HG03469 (cell line): Measurements from ENCODE around the gene PSEN1.

Experiments used
- ATAC-seq: cut with Tn5 transposase; IDR thresholded peaks from one replicate; pipeline ENCODE4 v1.9.1; 2021; ENCODE audit warnings: mild to moderate bottlenecking, moderate library complexity, moderate number of reproducible peaks; ENCODE audit not compliant: unreplicated experiment

The PSEN1 gene

GRCh38 chr14:73136387-73137225 is at the start of gene PSEN1:
TSS of gene PSEN1 (plus strand) at chr14:73136507. CDS start at chr14:73148020, 11,513 bp downstream.
- peak; percentile 51 for ATAC-seq

DNA sequence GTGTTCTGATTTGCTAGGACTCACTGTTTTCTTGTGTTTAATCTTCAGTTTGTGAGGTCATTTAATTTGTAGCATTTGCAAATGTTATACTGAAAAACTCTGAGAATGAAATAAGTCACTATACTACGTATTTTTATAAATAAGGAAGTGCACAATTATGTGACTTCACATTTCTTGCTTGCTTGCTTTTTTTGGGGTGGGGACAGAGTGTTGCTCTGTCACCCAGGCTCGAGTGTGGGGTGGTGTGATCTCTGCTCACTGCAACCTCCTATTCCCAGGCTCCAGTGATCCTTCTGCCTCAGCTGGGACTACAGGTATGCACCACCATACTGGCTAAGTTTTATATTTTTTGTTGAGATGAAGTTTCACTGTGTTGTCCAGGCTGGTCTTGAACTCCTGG is 45.3 kb upstream of the PSEN1 start:
- ATAC-seq, result no peak

- ATAC-seq, result no peak
Observed at GRCh38 chr14:73097421-73097820, 38.9 kb upstream of the PSEN1 start.

DNA sequence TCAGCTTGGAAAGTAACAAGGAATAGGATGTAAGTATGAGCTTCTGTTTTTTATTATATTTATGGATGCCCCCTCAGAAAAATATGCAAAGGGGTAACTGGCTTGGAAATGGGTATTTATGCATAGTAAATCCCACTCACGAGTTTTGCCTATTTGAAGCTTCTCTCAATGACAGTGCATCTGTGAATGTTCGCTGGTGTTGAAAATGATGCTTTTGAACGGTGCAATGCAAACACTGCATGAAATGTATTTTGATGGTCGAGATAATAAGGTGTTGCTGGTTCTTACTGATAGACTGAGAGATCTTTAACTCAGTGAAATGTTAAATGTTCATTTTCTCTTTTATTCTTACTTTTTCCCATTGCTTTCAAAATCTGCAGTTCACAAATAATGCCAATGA is 36.0 kb upstream of the PSEN1 start:
- no peak for ATAC-seq

- ATAC-seq, result no peak
Observed at GRCh38 chr14:73102806-73103497, 33.4 kb upstream of the PSEN1 start.

GRCh38 chr14:73105050-73105449 is 31.3 kb upstream of the PSEN1 start:
- ATAC-seq, result no peak

- ATAC-seq, result no peak
Observed at GRCh38 chr14:73105727-73106126, 30.6 kb upstream of the PSEN1 start.

- ATAC-seq, result no peak
Observed at GRCh38 chr14:73116079-73116665, 20.1 kb upstream of the PSEN1 start.

DNA sequence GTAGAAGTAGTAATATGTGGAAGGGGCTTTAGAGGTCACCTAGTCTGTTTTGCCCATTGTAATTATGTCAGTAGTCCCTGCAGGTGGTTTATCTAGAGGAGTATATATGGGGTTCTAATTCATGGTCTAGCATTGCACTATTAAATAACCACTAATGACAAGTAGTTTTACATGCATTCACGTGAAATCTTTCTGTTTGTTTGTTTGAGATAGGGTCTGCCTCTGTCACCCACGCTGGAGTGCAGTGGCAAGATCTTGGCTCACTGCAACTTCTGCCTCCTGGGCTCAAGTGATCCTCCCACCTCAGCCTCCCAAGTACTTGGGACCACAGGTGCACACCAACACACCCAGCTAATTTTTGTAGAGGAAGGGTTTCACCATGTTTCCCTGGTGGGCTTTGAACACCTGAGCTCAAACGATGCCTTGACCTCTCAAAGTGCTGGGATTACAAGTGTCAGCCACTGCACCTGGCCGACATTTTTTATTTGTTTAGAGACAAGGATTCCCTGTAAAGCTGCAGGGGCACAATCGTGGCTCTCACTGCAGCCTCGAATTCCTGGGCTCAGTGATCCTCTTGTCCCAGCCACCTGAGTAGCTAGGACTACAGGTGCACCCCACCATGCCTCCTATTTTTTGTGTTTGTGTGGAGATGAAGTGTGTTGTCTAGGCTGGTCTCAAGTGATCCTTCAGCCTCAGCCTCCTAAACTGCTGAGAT is 12.0 kb upstream of the PSEN1 start:
- ATAC-seq, result no peak

DNA sequence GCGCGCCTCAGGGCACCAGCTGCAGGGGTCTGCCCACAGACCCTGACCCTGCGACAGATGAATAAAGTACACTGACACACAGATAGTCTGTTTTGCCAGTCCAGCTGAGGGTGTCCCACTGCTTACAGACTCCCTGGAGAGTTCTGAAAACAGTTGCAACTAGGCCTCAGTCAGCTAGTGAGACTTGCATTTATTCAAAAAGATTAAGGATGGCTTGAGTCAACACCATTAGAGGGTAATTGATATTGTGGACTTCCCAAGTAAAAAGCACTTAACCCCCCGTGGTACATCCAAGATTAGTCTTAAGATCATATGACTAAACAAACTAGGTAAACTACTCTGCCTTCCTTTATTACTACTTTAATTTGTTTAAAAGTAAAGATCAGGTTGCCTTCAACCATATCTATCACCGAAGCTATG is 11.1 kb upstream of the PSEN1 start:
- ATAC-seq, result no peak

- no peak for ATAC-seq
Observed at GRCh38 chr14:73125746-73126145, 10.6 kb upstream of the PSEN1 start.

DNA sequence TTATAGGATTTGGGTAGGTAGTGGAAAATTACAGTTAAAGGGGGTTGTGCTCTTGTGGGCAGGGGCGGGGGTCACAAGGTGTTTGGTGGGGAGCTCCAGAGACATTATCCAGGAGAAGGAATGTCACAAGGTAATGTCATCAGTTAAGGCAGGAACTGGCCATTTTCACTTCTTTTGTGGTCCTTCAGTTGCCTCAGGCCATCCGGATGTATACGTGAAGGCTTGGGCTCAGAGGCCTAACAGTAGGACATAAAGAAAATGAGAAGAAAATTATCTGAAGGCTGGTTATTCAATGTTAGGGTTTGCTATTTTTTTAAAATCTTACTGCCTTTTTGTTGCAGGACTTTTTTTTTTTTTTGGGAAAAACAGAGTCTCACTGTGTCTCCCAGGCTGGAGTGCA is 2.5 kb upstream of the PSEN1 start:
- no peak for ATAC-seq

- ATAC-seq, result no peak
Observed at GRCh38 chr14:73136085-73136386, 271 bp upstream of the PSEN1 start.

GRCh38 chr14:73140811-73141323 is 4.6 kb downstream of the PSEN1 start:
- ATAC-seq, result no peak

GRCh38 chr14:73142216-73142615 is 5.9 kb downstream of the PSEN1 start:
- no peak for ATAC-seq

GRCh38 chr14:73143003-73143402 is 6.7 kb downstream of the PSEN1 start:
- ATAC-seq, result no peak

DNA sequence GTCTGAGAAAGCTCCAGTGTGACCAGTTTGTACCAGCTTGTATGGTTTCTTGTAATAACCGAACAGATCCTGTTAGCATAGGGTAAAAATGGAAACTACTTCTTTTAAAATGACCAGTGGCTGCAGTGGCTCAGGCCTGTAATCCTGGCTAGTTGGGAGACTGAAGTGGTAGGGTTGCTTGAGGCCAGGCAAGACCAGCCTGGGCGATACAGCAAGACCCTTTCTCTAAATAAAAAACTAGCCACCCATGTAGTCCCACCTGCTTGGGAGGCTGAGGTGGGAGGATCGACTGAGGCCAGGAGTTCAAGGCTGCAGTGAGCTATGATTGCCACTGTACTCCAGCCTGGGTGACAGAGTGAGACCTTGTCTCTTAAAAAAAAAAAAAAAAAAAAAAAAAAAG is 7.3 kb downstream of the PSEN1 start:
- no peak for ATAC-seq

DNA sequence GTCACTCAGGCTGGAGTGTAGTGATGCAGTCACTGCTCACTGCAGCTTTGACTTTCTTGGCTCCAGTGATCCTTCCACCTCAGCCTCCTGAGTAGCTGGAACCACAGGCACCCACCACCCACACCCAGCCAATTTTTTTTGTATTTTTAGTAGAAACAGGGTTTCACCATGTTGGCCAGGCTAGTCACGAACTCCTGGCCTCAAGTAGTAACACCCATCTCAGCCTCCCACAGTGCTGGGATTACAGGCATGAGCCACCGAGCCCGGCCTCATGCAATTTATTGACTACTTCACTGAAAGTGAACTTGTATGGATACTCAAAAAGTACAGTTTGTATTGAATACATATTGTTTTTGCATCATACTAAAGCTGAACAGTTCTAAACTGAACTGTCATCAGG is 9.1 kb downstream of the PSEN1 start:
- no peak for ATAC-seq

DNA sequence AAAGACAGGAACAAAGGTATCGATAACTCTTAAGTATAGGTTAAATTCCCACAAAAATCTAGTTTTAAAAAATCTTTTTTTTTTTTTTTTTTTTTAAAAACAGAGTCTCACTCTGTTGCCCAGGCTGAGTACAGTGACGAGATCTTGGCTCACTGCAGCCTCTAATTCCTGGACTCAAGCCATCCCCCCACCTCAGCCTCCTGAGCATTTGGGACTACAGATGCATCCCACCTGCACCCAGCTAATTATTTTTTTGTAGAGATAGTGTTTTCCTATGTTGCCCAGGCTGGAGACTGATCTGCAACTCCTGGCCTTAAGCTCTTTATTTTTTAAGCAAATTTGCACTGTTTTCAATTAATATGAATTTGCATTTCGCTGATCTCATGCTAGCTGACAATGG is 9.8 kb downstream of the PSEN1 start:
- no peak for ATAC-seq

GRCh38 chr14:73149753-73150152 is 13.4 kb downstream of the PSEN1 start:
- ATAC-seq, result no peak

DNA sequence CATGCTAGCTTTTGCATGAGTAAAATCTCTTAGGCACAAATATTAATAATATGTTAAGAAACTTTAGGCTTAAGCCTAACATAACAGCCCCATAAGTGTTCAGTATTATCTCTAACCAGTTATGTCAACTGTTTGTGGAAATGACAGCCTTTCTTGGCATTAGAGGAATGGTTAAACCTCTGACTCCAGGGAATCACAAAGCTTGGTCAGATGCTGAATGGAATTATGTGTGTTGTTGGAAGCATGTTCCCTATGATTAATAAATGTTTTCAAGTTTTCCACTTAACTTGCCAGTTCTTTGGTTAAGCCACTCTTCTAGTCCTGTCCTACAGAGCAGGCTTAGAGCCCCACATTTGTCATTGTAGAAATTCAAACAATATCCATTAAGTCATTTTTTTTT is 17.0 kb downstream of the PSEN1 start:
- ATAC-seq, result no peak
